ENCODE results near the gene SEMA6B.

SEMA6B gene

GRCh38 chr19:4584670-4585460 lies 25.4 kb upstream of the SEMA6B start (continued):
- TF ChIP-seq GLIS1 (tag by site-specific recombination; IDR thresholded peaks at IDR 0.05), result 0 out of 2 replicates have a peak, but pooled peaks have one; percentile 16
- TF ChIP-seq AEBP2 (tag by site-specific recombination; IDR thresholded peaks at IDR 0.05; ENCODE audit: borderline replicate concordance), result no peak
- TF ChIP-seq ZNF558 (tag by site-specific recombination; IDR thresholded peaks at IDR 0.05), result no peak

GRCh38 chr19:4583961-4584669 lies 24.6 kb upstream of the SEMA6B start:
- no peaks in the 10 kb centered on the region; the same call in 1 of the 2 replicates for H3K4me1 ChIP-seq (ENCODE audit: control insufficient read depth, insufficient read depth, low read length)
- ChIA-PET POLR2A (interaction anchor here (1.7 kb wide), 1 partner anchor 8 kb away, joined by 10 read pairs; no protein-coding TSS in a partner anchor), CTCF (interaction anchor here (1.1 to 4.3 kb wide), 5 partner anchors 8 to 61 kb away, joined by 3 to 20 read pairs (median 9); no protein-coding TSS in a partner anchor)
- H3K4me3 ChIP-seq (ENCODE audit: low read depth, low read length), result peak overlapping the region; percentile 40
- no peaks in the 10 kb centered on the region for H3K36me3 ChIP-seq (ENCODE audit: control insufficient read depth in 2 of 2, insufficient read depth in 1 of 2, low read length in 2 of 2)
- no peak overlapping the region for H3K27ac ChIP-seq (ENCODE audit: extremely low read depth, low read depth, low read length)
- no peaks in the 10 kb centered on the region for H3K9me3 ChIP-seq (ENCODE audit: control insufficient read depth, insufficient read depth, low read depth, low read length)
- no peak for TF ChIP-seq TCF7L2 (IDR thresholded peaks at IDR 0.05; ENCODE audit: borderline replicate concordance, low read depth, low read length)
- TF ChIP-seq ZIC2 (tag by site-specific recombination; IDR thresholded peaks at IDR 0.05), result peak; percentile 54
- TF ChIP-seq ZNF747 (tag by site-specific recombination; IDR thresholded peaks at IDR 0.05), result no peak
- TF ChIP-seq HOXA7 (CRISPR knock-in tag; IDR thresholded peaks at IDR 0.05; ENCODE audit: borderline replicate concordance), result no peak
- TF ChIP-seq SP3 (tag by site-specific recombination; IDR thresholded peaks at IDR 0.05), result peak; percentile 51
- TF ChIP-seq GLI4 (tag by site-specific recombination; IDR thresholded peaks at IDR 0.05), result no peak
- TF ChIP-seq KLF8 (tag by site-specific recombination; IDR thresholded peaks at IDR 0.05), result peak; percentile 66; the same call in 1 of the 2 replicates
- TF ChIP-seq ZBTB20 (tag by site-specific recombination; IDR thresholded peaks at IDR 0.05), result peak; percentile 34; the same call in 1 of the 2 replicates
- TF ChIP-seq HIC1 (tag by site-specific recombination; IDR thresholded peaks at IDR 0.05), result peak; percentile 72
- no peak for TF ChIP-seq ZFP3 (tag by site-specific recombination; IDR thresholded peaks at IDR 0.05; ENCODE audit: low read depth)
- TF ChIP-seq ZBTB8A (tag by site-specific recombination; IDR thresholded peaks at IDR 0.05), result no peak; the same call in 1 of the 2 replicates
- TF ChIP-seq ZNF16 (tag by site-specific recombination; IDR thresholded peaks at IDR 0.05; ENCODE audit: low read depth), result no peak
- 0 out of 2 replicates have a peak, but pooled peaks have one; percentile 5 for TF ChIP-seq IKZF3 (tag by site-specific recombination; IDR thresholded peaks at IDR 0.05)
- peak; percentile 71; the same call in 1 of the 2 replicates for TF ChIP-seq ZSCAN30 (tag by site-specific recombination; IDR thresholded peaks at IDR 0.05)
- peak; percentile 62; the same call in 1 of the 2 replicates for TF ChIP-seq ZNF580 (tag by site-specific recombination; IDR thresholded peaks at IDR 0.05)
- peak; percentile 19; the same call in 1 of the 2 replicates for TF ChIP-seq YY2 (tag by site-specific recombination; IDR thresholded peaks at IDR 0.05)
- TF ChIP-seq ZNF768 (tag by site-specific recombination; IDR thresholded peaks at IDR 0.05), result peak; percentile 99
- TF ChIP-seq BCL11A (tag by site-specific recombination; IDR thresholded peaks at IDR 0.05; ENCODE audit: low read depth), result 0 out of 2 replicates have a peak, but pooled peaks have one; percentile 5
- TF ChIP-seq ZNF169 (tag by site-specific recombination; IDR thresholded peaks at IDR 0.05), result no peak
- TF ChIP-seq PATZ1 (tag by site-specific recombination; IDR thresholded peaks at IDR 0.05), result peak; percentile 10
- no peak for TF ChIP-seq ZBTB1 (tag by site-specific recombination; IDR thresholded peaks at IDR 0.05)
- TF ChIP-seq ZBTB7A (tag by site-specific recombination; IDR thresholded peaks at IDR 0.05; ENCODE audit: low read depth), result 0 out of 2 replicates have a peak, but pooled peaks have one; percentile 12
- TF ChIP-seq KLF9 (tag by site-specific recombination; IDR thresholded peaks at IDR 0.05; ENCODE audit: low read depth), result peak; percentile 43; the same call in 1 of the 2 replicates
- TF ChIP-seq ZNF596 (tag by site-specific recombination; IDR thresholded peaks at IDR 0.05), result no peak
- TF ChIP-seq ZNF792 (tag by site-specific recombination; IDR thresholded peaks at IDR 0.05), result 0 out of 2 replicates have a peak, but pooled peaks have one; percentile 37
- TF ChIP-seq KLF16 (tag by site-specific recombination; IDR thresholded peaks at IDR 0.05), result peak; percentile 39; the same call in 1 of the 2 replicates
- TF ChIP-seq ZFHX2 (tag by site-specific recombination; conservative IDR thresholded peaks at IDR 0.05), result peak; percentile 44

All from HEK293 (cell line).